ENCODE results near the gene IGFBP5. TPM values are rescaled to one million over a fixed set of nuclear protein-coding genes. Genes with fewer than 3 reads are reported as not detected.

The IGFBP5 gene
- polyA plus RNA-seq, 1 donor from 2014 or later: 1.6 TPM

DNA sequence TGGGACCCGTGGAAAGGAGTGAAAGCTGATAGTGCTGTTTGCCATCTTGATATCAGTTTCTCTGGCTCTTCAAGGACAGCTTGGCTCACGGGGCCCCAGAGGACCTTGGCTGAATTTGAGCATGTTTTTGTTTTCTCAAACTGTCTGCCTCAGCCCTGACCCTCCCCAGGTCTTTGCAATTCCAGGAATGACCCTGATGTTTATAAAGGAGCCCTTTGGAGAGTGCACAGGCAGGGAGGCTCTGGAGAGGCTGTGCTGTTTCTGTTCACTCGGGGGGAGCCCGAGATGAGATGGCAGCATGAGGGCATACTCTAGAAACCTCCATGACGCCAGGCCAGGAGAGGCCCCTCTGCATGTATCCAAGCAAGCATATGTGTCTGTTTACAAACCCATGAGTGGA is 45.8 kb downstream of the IGFBP5 start:
- no peak for TF ChIP-seq EP300 (conservative IDR thresholded peaks at IDR 0.05; ENCODE audit: poor library complexity, severe bottlenecking)
- no peak for TF ChIP-seq SMC3 (conservative IDR thresholded peaks at IDR 0.05; ENCODE audit: poor library complexity)
- no peak for TF ChIP-seq CTCF (IDR thresholded peaks at IDR 0.05; ENCODE audit: poor library complexity, severe bottlenecking)
- H3K27ac ChIP-seq (ENCODE audit: low read length): no peak overlapping the region
- H2AFZ ChIP-seq (ENCODE audit: low read depth, low read length): no peak overlapping the region
- H3K27me3 ChIP-seq (ENCODE audit: insufficient read depth, low read depth, low read length): no peaks in the 10 kb centered on the region
- no peak overlapping the region for H3K9ac ChIP-seq (ENCODE audit: low read length)
- no peaks in the 10 kb centered on the region for H3K9me3 ChIP-seq (ENCODE audit: low read length)
- H3K79me2 ChIP-seq (replicated peaks; ENCODE audit: insufficient read depth, low read length): peaks cover 48% of the 10 kb centered on the region
- no peaks in the 10 kb centered on the region for H4K20me1 ChIP-seq (ENCODE audit: insufficient read depth)
- no peaks in the 10 kb centered on the region for H3K9me2 ChIP-seq (ENCODE audit: insufficient read depth, low read length)
- no peak overlapping the region for H3K4me2 ChIP-seq (ENCODE audit: low read length)
- H3K36me3 ChIP-seq (ENCODE audit: insufficient read depth, low read length): no peaks in the 10 kb centered on the region
- no peak overlapping the region for H3K4me3 ChIP-seq (ENCODE audit: low read length)
- no peaks in the 10 kb centered on the region for H3F3A ChIP-seq (ENCODE audit: insufficient read depth, low read length, poor library complexity, severe bottlenecking)

DNA sequence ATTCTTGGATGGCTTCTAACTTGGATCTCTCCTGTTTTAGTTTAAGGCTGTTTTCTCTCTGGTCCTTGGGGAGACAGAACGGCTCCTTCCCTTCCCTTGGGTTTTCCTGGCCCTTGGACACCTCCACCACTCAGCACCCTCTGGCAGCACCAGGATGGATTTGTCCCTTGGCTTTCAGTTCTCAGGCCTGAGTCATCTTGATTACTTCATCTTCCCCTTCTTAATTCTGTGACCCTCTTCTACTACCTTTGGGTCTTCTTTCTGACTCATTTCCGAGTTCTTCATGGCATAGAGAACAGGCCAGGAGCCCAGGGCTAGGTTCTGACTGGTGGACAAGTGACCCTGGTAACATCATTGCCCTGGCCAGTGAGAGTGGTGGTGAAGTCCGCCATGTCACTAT is 47.2 kb downstream of the IGFBP5 start:
- Histone ChIP-seq H4K20me1 (ENCODE audit: insufficient read depth) (no peaks in the 10 kb centered on the region), H3K79me2 (replicated peaks; ENCODE audit: insufficient read depth, low read length) (peaks cover 45% of the 10 kb centered on the region), H3K36me3 (ENCODE audit: insufficient read depth, low read length) (no peaks in the 10 kb centered on the region), H3K27ac (ENCODE audit: low read length) (no peak overlapping the region), H3K4me2 (ENCODE audit: low read length) (no peak overlapping the region), H2AFZ (ENCODE audit: low read depth, low read length) (no peak overlapping the region), H3K9ac (ENCODE audit: low read length) (no peak overlapping the region), H3K27me3 (ENCODE audit: insufficient read depth, low read depth, low read length) (no peaks in the 10 kb centered on the region), H3K9me2 (ENCODE audit: insufficient read depth, low read length) (no peaks in the 10 kb centered on the region), H3K4me3 (ENCODE audit: low read length) (no peak overlapping the region), H3K9me3 (ENCODE audit: low read length) (no peaks in the 10 kb centered on the region), H3F3A (ENCODE audit: insufficient read depth, low read length, poor library complexity, severe bottlenecking) (no peaks in the 10 kb centered on the region)
- no peak for TF ChIP-seq EZH2 (IDR thresholded peaks at IDR 0.05; ENCODE audit: borderline replicate concordance, insufficient read depth, low read length, poor library complexity, severe bottlenecking)
- TF ChIP-seq CTCF (IDR thresholded peaks at IDR 0.05; ENCODE audit: poor library complexity, severe bottlenecking): no peak
- no peak for TF ChIP-seq SMC3 (conservative IDR thresholded peaks at IDR 0.05; ENCODE audit: poor library complexity)
- TF ChIP-seq EP300 (conservative IDR thresholded peaks at IDR 0.05; ENCODE audit: poor library complexity, severe bottlenecking): no peak
- TF ChIP-seq MXI1 (conservative IDR thresholded peaks at IDR 0.05; ENCODE audit: poor library complexity, severe bottlenecking): no peak
- no peak for TF ChIP-seq RAD21 (conservative IDR thresholded peaks at IDR 0.05)
- no peak for TF ChIP-seq TAF1 (IDR thresholded peaks at IDR 0.05; ENCODE audit: low read depth)
- no peak for TF ChIP-seq REST (IDR thresholded peaks at IDR 0.05; ENCODE audit: borderline replicate concordance)
- TF ChIP-seq POLR2AphosphoS5 (IDR thresholded peaks at IDR 0.05): no peak
